OCI-LY7 (cell line): ENCODE measurements around the gene ACADS. TPM values are rescaled to one million over a fixed set of nuclear protein-coding genes. Genes with fewer than 3 reads are reported as not detected.

Source experiments
- BruUV-seq: library from RNA; stranded (reverse); fragments of 400-500 nt; replicated peaks from 2 replicates; lab custom pipeline; 2021; lab: Mats Ljungman, UMichigan
- CTCF ChIA-PET: fragments of 300-600 bp; sonication (Branson Sonifier 250); formaldehyde crosslinking; loops from one replicate; lab custom pipeline; 2022; ENCODE audit warnings: antibody characterized with exemption; ENCODE audit not compliant: unreplicated experiment; lab: Charles Lee
- POLR2A ChIA-PET: fragments of 300-600 bp; sonication (Branson Sonifier 250); formaldehyde crosslinking; loops from one replicate; lab custom pipeline; 2022; ENCODE audit warnings: antibody characterized with exemption; lab: Charles Lee
- DNase-seq: peaks from one replicate; pipeline ENCODE4 v3.0.0-alpha.2; 2015; ENCODE audit warnings: low spot score
- H2AFZ ChIP-seq: fragments of 200-600 bp; sonication (generic), shearing (Covaris generic); 2 replicates; pipeline ENCODE4 v1.6.1; 2014; ENCODE audit warnings: mild to moderate bottlenecking, antibody characterized with exemption, low read length, moderate library complexity
- H3K27ac ChIP-seq: fragments of 200-600 bp; sonication (generic); 2 replicates; pipeline ENCODE4 v1.5.1; 2014; ENCODE audit warnings: mixed run types, low read depth, mild to moderate bottlenecking, moderate library complexity, low read length, inconsistent platforms; ENCODE audit not compliant: poor library complexity, severe bottlenecking
- H3K36me3 ChIP-seq: fragments of 200-600 bp; sonication (generic); 2 replicates; pipeline ENCODE4 v1.6.1; 2014; ENCODE audit warnings: mild to moderate bottlenecking, antibody characterized with exemption, low read length, moderate library complexity, mixed read lengths; ENCODE audit not compliant: insufficient read depth
- H3K4me1 ChIP-seq: fragments of 200-600 bp; sonication (generic); 2 replicates; pipeline ENCODE4 v1.5.1; 2014; ENCODE audit warnings: mild to moderate bottlenecking, low read length; ENCODE audit not compliant: insufficient read depth, poor library complexity, severe bottlenecking
- H3K4me2 ChIP-seq: fragments of 200-600 bp; sonication (generic); 2 replicates; pipeline ENCODE4 v1.6.1; 2014; ENCODE audit warnings: mild to moderate bottlenecking, low read length
- H3K4me3 ChIP-seq: fragments of 200-600 bp; sonication (generic); 2 replicates; pipeline ENCODE4 v1.5.1; 2014; ENCODE audit warnings: mild to moderate bottlenecking, low read depth, low read length; ENCODE audit not compliant: poor library complexity, severe bottlenecking
- H3K79me2 ChIP-seq: fragments of 200-600 bp; sonication (generic); 2 replicates; pipeline ENCODE4 v1.6.1; 2016; ENCODE audit warnings: low read depth, mild to moderate bottlenecking, low read length, moderate library complexity, mixed read lengths; ENCODE audit not compliant: insufficient read depth
- H3K9me2 ChIP-seq: fragments of 200-600 bp; sonication (generic); 2 replicates; pipeline ENCODE4 v1.6.1; 2016; ENCODE audit warnings: mild to moderate bottlenecking, low read length, mixed read lengths; ENCODE audit not compliant: insufficient read depth
- H3K9me3 ChIP-seq: fragments of 200-600 bp; sonication (generic); 2 replicates; pipeline ENCODE4 v1.6.1; 2014; ENCODE audit warnings: mild to moderate bottlenecking, mixed run types, low read length, mixed read lengths
- H4K20me1 ChIP-seq: fragments of 200-600 bp; sonication (generic); 2 replicates; pipeline ENCODE4 v1.6.1; 2014; ENCODE audit warnings: mild to moderate bottlenecking, antibody characterized with exemption, low read length, moderate library complexity, mixed read lengths; ENCODE audit not compliant: insufficient read depth
- EZH2phosphoT487 ChIP-seq: fragments of 200-600 bp; sonication (generic); IDR thresholded peaks from 2 replicates; pipeline ENCODE4 v1.6.1; 2018; ENCODE audit warnings: low read depth, borderline replicate concordance, mild to moderate bottlenecking, mixed run types, antibody characterized with exemption, low read length, moderate library complexity, mixed read lengths
- intact Hi-C: fragments of 100-400 bp; cut with micrococcal nuclease; formaldehyde crosslinking; loops from one replicate; pipeline ENCODE4 v1.10.0; 2022; ENCODE audit not compliant: unreplicated experiment
- total RNA-seq, 2 experiments: library from RNA; depleted of rRNA in 1 of 2; stranded (reverse); fragments of >200 nt in 1 of 2; shearing (Covaris generic) in 1 of 2; gene quantifications; 2 replicates each; pipeline ENCODE4 v1.2.3, GENCODE V29; 2014 to 2022
- TF ChIP-seq, protein P1 (sequence below): fragments of 200-600 bp; sonication (generic); conservative IDR thresholded peaks from 2 replicates; pipeline ENCODE4 v1.5.1; 2014; ENCODE audit warnings: mild to moderate bottlenecking, antibody characterized with exemption, low read length, moderate library complexity, mixed read lengths

The ACADS gene
- total RNA-seq, 2 experiments from 2014 or later = 8.8 to 11.2 TPM

DNA sequence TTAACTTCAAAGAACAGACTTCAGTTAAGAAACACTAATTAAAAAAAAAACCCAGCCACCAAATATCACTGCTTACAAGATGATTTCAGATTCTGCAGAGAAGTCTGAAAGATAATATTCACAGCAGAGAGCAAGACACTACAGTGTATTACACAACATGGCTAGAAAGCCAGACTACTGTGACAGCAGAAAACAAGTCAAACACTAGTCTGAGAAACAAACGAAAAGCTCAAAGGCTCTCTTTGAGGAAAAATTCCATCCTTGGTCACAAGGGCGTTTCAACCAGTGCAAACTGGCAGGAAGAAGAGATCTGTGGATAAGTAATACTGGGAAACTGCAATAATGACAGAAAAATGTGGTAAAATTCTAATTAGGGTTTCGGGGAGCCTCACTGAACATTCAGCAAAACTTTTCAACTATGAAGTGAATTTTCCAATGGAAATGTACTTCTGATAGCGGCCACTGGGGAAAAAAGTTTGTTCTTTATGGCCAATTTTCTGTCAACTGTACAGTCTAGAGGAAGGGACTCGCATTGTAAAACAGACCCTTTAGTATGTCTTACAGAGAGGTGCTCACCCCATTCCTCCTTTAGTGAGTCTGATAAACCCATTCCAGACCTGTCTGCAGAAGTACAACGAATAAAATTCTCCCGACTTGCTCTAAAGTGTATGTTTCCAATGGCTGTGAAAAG is 50.4 kb downstream of the ACADS start:
- DNase-seq = no peak
- Histone ChIP-seq H3K4me1 (peaks cover 15% of the 10 kb centered on the region), H3K27ac (no peak overlapping the region), H2AFZ (no peak overlapping the region), H3K9me2 (no peaks in the 10 kb centered on the region), H3K36me3 (peaks cover 22% of the 10 kb centered on the region), H3K79me2 (no peaks in the 10 kb centered on the region), H3K9me3 (no peaks in the 10 kb centered on the region), H4K20me1 (no peaks in the 10 kb centered on the region), H3K4me2 (no peak overlapping the region), H3K4me3 (no peak overlapping the region)
- intact Hi-C loops = no loop called here
- TF ChIP-seq, protein P1, sequence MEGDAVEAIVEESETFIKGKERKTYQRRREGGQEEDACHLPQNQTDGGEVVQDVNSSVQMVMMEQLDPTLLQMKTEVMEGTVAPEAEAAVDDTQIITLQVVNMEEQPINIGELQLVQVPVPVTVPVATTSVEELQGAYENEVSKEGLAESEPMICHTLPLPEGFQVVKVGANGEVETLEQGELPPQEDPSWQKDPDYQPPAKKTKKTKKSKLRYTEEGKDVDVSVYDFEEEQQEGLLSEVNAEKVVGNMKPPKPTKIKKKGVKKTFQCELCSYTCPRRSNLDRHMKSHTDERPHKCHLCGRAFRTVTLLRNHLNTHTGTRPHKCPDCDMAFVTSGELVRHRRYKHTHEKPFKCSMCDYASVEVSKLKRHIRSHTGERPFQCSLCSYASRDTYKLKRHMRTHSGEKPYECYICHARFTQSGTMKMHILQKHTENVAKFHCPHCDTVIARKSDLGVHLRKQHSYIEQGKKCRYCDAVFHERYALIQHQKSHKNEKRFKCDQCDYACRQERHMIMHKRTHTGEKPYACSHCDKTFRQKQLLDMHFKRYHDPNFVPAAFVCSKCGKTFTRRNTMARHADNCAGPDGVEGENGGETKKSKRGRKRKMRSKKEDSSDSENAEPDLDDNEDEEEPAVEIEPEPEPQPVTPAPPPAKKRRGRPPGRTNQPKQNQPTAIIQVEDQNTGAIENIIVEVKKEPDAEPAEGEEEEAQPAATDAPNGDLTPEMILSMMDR = peak; percentile 54
- no peak for TF ChIP-seq EZH2phosphoT487
- ChIA-PET POLR2A (interaction anchor here (0.7 kb wide), 1 partner anchor 127 kb away, joined by 3 read pairs; no protein-coding TSS in a partner anchor), CTCF (interaction anchor here (0.6 kb wide), 1 partner anchor 12 kb away, joined by 3 read pairs; no protein-coding TSS in a partner anchor)
- BruUV-seq = no TSS peak

DNA sequence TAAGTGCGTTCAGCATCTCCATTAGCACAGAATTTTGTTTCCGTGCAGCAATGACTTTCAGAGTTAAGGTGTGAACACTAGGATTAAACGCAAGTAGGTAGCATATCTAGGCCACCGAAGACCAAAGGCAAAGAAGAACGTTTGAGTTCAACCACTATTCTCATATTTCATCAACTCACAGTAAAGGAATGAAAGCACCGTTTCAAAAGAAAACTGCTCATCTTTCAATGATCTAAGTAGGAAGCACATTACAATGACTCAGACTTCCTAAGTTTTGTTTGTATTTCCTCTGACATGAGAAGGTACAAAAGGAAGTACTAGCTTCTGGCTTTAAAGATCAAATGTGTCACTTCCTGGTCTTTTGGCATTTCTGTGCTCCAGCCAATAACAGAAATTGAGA is 57.6 kb downstream of the ACADS start:
- no peak overlapping the region for H3K27ac ChIP-seq
- no peaks in the 10 kb centered on the region for H3K4me1 ChIP-seq
- TF ChIP-seq, protein P1 = no peak
- TF ChIP-seq EZH2phosphoT487 = no peak
- H4K20me1 ChIP-seq = no peaks in the 10 kb centered on the region
- intact Hi-C loops = no loop called here
- POLR2A ChIA-PET = no interaction called here
- peaks cover 38% of the 10 kb centered on the region for H3K36me3 ChIP-seq
- no peaks in the 10 kb centered on the region for H3K79me2 ChIP-seq
- H3K4me2 ChIP-seq = no peak overlapping the region
- no peak for DNase-seq
- no peak overlapping the region for H2AFZ ChIP-seq
- BruUV-seq = no TSS peak
- H3K9me3 ChIP-seq = no peaks in the 10 kb centered on the region
- H3K4me3 ChIP-seq = no peak overlapping the region
- CTCF ChIA-PET = no interaction called here
- H3K9me2 ChIP-seq = no peaks in the 10 kb centered on the region

DNA sequence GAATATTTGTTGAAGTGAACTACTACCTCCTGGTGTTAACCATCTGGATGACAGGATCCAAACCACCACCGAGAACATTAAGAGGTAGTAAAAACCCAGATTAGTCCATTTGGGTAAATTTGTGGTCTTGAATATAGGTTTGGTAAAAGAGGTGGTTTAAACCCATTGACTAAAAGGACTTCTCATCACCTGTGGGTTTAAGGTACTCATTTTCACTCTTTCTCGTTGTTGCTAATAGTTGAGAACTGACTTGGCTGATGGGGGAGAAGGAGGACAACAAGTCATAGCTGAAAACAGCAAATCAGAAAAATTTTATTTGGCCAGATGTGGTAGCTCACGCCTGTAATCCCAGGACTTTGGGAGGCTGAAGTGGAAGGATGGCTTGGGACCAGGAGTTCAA is 59.2 kb downstream of the ACADS start:
- no peaks in the 10 kb centered on the region for H3K4me1 ChIP-seq
- H3K27ac ChIP-seq = no peak overlapping the region
- H3K9me3 ChIP-seq = no peaks in the 10 kb centered on the region
- H3K79me2 ChIP-seq = no peaks in the 10 kb centered on the region
- H3K9me2 ChIP-seq = no peaks in the 10 kb centered on the region
- no peaks in the 10 kb centered on the region for H4K20me1 ChIP-seq
- peaks cover 31% of the 10 kb centered on the region for H3K36me3 ChIP-seq
- intact Hi-C loops = no loop called here
- H3K4me3 ChIP-seq = no peak overlapping the region
- BruUV-seq = no TSS peak
- H2AFZ ChIP-seq = no peak overlapping the region
- H3K4me2 ChIP-seq = no peak overlapping the region
- TF ChIP-seq EZH2phosphoT487 = no peak
- TF ChIP-seq, protein P1 = no peak
- DNase-seq = no peak
- ChIA-PET CTCF (no interaction called here), POLR2A (interaction anchor here (0.6 to 1.6 kb wide), 2 partner anchors 16 to 47 kb away, joined by 3 to 6 read pairs; no protein-coding TSS in a partner anchor)
